GM12878 (cell line): ENCODE measurements around the gene HOXB3. TPM values are rescaled to one million over a fixed set of nuclear protein-coding genes. Genes with fewer than 3 reads are reported as not detected.

Experiments used
- ATAC-seq: fragments of 200-7000 bp; cut with Tn5 transposase; 3 replicates; pipeline ENCODE4 v1.9.1; 2020; ENCODE audit warnings: mild to moderate bottlenecking, moderate library complexity
- BruUV-seq: library from RNA; stranded (reverse); fragments of 400-500 nt; replicated peaks from 2 replicates; lab custom pipeline; 2021; lab: Mats Ljungman, UMichigan
- CTCF ChIA-PET: fragments of 300-600 bp; sonication (Branson Sonifier 250); formaldehyde crosslinking; extraction: SDS; loops from one replicate; lab custom pipeline; 2021; ENCODE audit warnings: inconsistent platforms; lab: Yijun Ruan, JAX
- POLR2A ChIA-PET: fragments of 350-600 bp; formaldehyde crosslinking; extraction: SDS; loops from one replicate; lab custom pipeline; 2021; ENCODE audit warnings: inconsistent platforms; lab: Charles Lee
- RAD21 ChIA-PET: fragments of 300-600 bp; sonication (Branson Sonifier 250); formaldehyde crosslinking; loops from one replicate; lab custom pipeline; 2023; ENCODE audit warnings: antibody characterized with exemption; ENCODE audit not compliant: unreplicated experiment; lab: Charles Lee
- SMC1A ChIA-PET: fragments of 300-600 bp; sonication (Branson Sonifier 250); formaldehyde crosslinking; loops from one replicate; lab custom pipeline; 2023; ENCODE audit not compliant: unreplicated experiment, uncharacterized antibody; lab: Charles Lee
- DNase-seq: peaks from one replicate; pipeline ENCODE4 v3.0.0-alpha.2; 2011; ENCODE audit warnings: low read depth, low spot score
- FAIRE-seq: peaks from 3 replicates; lab custom pipeline; 2011; peaks lifted over from hg19 to GRCh38; lab: Jason Lieb, UNC
- H2AFZ ChIP-seq: 2 replicates; pipeline ENCODE4 v1.6.0; 2011; ENCODE audit warnings: low read depth, low read length, control low read depth; ENCODE audit not compliant: control insufficient read depth
- H3K27ac ChIP-seq: 2 replicates; pipeline ENCODE4 v1.5.1; 2011; ENCODE audit warnings: control low read depth; ENCODE audit not compliant: control insufficient read depth, insufficient read depth
- H3K27me3 ChIP-seq, 2 experiments: replicated peaks in 1 of 2; 2 replicates each; pipeline versions ENCODE4 v1.6.0 to v1.6.1; 2011; ENCODE audit warnings: low read length in 1 of 2; ENCODE audit not compliant: control insufficient read depth in 2 of 2, insufficient read depth in 2 of 2
- H3K36me3 ChIP-seq, 2 experiments: 2 replicates each; pipeline ENCODE4 v1.5.1; 2011; ENCODE audit warnings: low read length in 1 of 2; ENCODE audit not compliant: control insufficient read depth in 2 of 2, insufficient read depth in 2 of 2
- H3K4me1 ChIP-seq: 2 replicates; pipeline ENCODE4 v1.6.1; 2011; ENCODE audit warnings: mild to moderate bottlenecking, low read length, moderate library complexity, mixed read lengths; ENCODE audit not compliant: control insufficient read depth, insufficient read depth
- H3K4me2 ChIP-seq: 2 replicates; pipeline ENCODE4 v1.6.0; 2011; ENCODE audit warnings: control low read depth; ENCODE audit not compliant: control insufficient read depth, insufficient read depth
- H3K4me3 ChIP-seq: fragments of 200-600 bp; sonication (generic); 2 replicates; pipeline ENCODE4 v1.5.1; 2016
- H3K79me2 ChIP-seq: 2 replicates; pipeline ENCODE4 v1.6.0; 2011; ENCODE audit warnings: low read length; ENCODE audit not compliant: control insufficient read depth, insufficient read depth
- H3K9ac ChIP-seq: 2 replicates; pipeline ENCODE4 v1.8.0; 2011; ENCODE audit warnings: low read length, control low read depth, mixed read lengths; ENCODE audit not compliant: control insufficient read depth, insufficient read depth
- H3K9me3 ChIP-seq: replicated peaks from 3 replicates; pipeline ENCODE4 v1.5.1; 2011; ENCODE audit warnings: mild to moderate bottlenecking, low read length; ENCODE audit not compliant: control insufficient read depth, insufficient read depth
- H4K20me1 ChIP-seq: 2 replicates; pipeline ENCODE4 v1.6.0; 2011; ENCODE audit not compliant: control insufficient read depth, insufficient read depth
- LARP7 ChIP-seq: fragments of 450-650 bp; IDR thresholded peaks from 2 replicates; pipeline ENCODE4 v1.6.1; 2017; ENCODE audit warnings: mild to moderate bottlenecking
- NFYB ChIP-seq: IDR thresholded peaks from 2 replicates; pipeline ENCODE4 v1.6.1; 2011; ENCODE audit warnings: low read depth, mild to moderate bottlenecking, low read length, improper control_type of control experiment, moderate library complexity; ENCODE audit not compliant: insufficient read depth
- POU2F2 ChIP-seq: IDR thresholded peaks from 3 replicates; pipeline ENCODE4 v1.6.1; 2011; ENCODE audit warnings: low read depth, mild to moderate bottlenecking, low read length, borderline replicate concordance
- PRDM15 ChIP-seq: fragments of 450-650 bp; formaldehyde crosslinking; IDR thresholded peaks from 2 replicates; pipeline ENCODE4 v1.4.0; 2020; ENCODE audit warnings: mild to moderate bottlenecking, moderate library complexity
- RFX5 ChIP-seq: IDR thresholded peaks from 2 replicates; pipeline ENCODE4 v1.6.1; 2011; ENCODE audit warnings: low read depth, low read length, improper control_type of control experiment
- SPI1 ChIP-seq: IDR thresholded peaks from 2 replicates; pipeline ENCODE4 v1.6.1; 2011; ENCODE audit warnings: low read depth, mild to moderate bottlenecking, low read length, moderate library complexity, borderline replicate concordance; ENCODE audit not compliant: insufficient read depth
- TCF3 ChIP-seq: IDR thresholded peaks from 2 replicates; pipeline ENCODE4 v1.6.1; 2012; ENCODE audit warnings: low read depth, mild to moderate bottlenecking, low read length, borderline replicate concordance; ENCODE audit not compliant: insufficient read depth
- USF1 ChIP-seq: IDR thresholded peaks from 2 replicates; pipeline ENCODE4 v1.6.1; 2011; ENCODE audit warnings: borderline replicate concordance, low read depth, mild to moderate bottlenecking, moderate library complexity, mixed read lengths, low read length; ENCODE audit not compliant: insufficient read depth; ENCODE audit errors: extremely low read length
- ZBTB4 ChIP-seq: fragments of 450-650 bp; formaldehyde crosslinking; IDR thresholded peaks from 2 replicates; pipeline ENCODE4 v1.4.0; 2022; ENCODE audit warnings: mild to moderate bottlenecking, moderate library complexity
- ZNF622 ChIP-seq: fragments of 450-650 bp; IDR thresholded peaks from 2 replicates; pipeline ENCODE4 v1.6.1; 2017; ENCODE audit warnings: mild to moderate bottlenecking, inconsistent platforms
- WGBS: methylation state at CpG from one replicate; pipeline ENCODE4 v1.1.6; 2016; ENCODE audit warnings: low lambda C conversion rate; ENCODE audit not compliant: insufficient replicate concordance, insufficient coverage; ENCODE audit errors: missing lambda C conversion rate; 5-methylcytosine and 5-hydroxymethylcytosine counted together
- in situ Hi-C: fragments of 300-500 bp; cut with MboI; formaldehyde crosslinking; loops from 9 replicates; pipeline ENCODE4 v1.14.3; 2018; ENCODE audit warnings: mixed read lengths
- intact Hi-C: fragments of 100-400 bp; cut with micrococcal nuclease; formaldehyde crosslinking; loops from one replicate; pipeline ENCODE4 v1.14.2; 2022; ENCODE audit not compliant: unreplicated experiment
- polyA plus RNA-seq, 11 experiments: library from polyadenylated mRNA; depleted of rRNA in 4 of 11; unstranded in 6 of 11; stranded (reverse) in 5 of 11; fragments of >200 nt; fragmentation: Nextera tagmentation in 4 of 11; fragmentation: Illumina TruSeq in 1 of 11; extraction: Ambion mirVana in 4 of 11; extraction: Trizol in 1 of 11; gene quantifications; 1 replicate in 1 of 11; 2 replicates in 10 of 11; pipeline versions ENCODE4 v1.2.1 to v1.2.3, GENCODE V29; 2011 to 2016; ENCODE audit warnings: inconsistent platforms in 2 of 11, missing spikeins in 2 of 11, low read depth in 1 of 11
- total RNA-seq, 4 experiments: library from RNA; depleted of rRNA in 3 of 4; stranded (reverse); fragments of >200 nt in 3 of 4; fragmentation: Illumina TruSeq in 1 of 4; extraction: Trizol in 1 of 4; gene quantifications; 2 replicates each; pipeline versions ENCODE4 v1.2.1 to v1.2.3, GENCODE V29; 2013 to 2021

The HOXB3 gene
- total and polyA plus RNA-seq, 10 of the 15 experiments (the other 5 are each of a cell fraction or from before 2014, with no cell fraction given): 0.19 to 7.7 (median 2.9) TPM

DNA sequence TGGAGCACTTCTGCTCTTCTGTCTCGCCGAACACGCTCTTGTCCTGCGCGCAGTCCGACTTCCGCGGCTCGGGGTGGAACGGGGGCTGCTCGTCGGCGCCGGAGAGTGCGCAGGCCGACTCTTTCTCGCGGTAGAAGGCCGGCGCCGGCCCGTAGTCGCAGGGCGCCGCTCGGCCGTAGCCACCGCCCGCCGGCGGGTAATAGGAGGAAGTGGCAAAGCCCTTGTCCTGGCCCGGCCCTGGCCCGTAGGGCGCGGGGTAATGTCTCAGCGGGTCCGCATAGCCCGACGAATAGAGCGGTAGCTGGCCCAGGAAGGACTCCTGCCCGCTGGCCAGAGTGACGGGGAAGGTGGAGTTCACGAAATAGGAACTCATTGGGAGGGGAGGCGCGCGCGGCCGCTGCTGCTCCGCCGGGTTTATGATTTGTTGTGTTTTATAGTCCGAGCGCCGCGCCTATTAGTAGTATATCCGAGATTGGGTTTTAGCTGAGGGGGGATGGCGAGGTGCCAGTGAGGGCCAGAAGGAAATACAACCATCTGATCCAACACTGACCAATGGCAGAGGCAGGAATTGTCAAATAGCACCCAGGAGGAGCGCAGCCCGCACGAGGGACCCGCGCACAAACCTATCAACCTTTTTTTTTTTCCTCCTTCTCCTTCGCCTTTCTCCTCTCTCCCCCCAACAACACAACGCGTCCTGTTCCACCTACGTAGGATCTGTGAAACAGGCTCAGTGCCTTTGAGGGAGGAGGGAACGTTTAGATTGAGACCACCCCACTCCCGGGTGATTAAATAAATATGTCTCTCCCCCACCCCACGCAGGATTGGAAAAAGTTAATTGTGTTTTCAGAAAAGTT lies 8.0 kb upstream of the HOXB3 start (continued):
- TF ChIP-seq SPI1: peak; percentile 57; the same call in 1 of the 2 replicates
- TF ChIP-seq PRDM15 (CRISPR knock-in tag): no peak
- no peak for TF ChIP-seq TCF3
- no peak for TF ChIP-seq NFYB
- no peak for TF ChIP-seq RFX5
- TF ChIP-seq LARP7: 0 out of 2 replicates have a peak, but pooled peaks have one; percentile 48

GRCh38 chr17:48597528-48597777 lies 7.4 kb upstream of the HOXB3 start:
- FAIRE-seq (no peak), DNase-seq (no peak), ATAC-seq (no peak)
- under 1% methylated on average over 16 of the region's 16 CpGs for WGBS
- Histone ChIP-seq H3K4me3 (peak overlapping the region; percentile 79), H3K4me2 (peak overlapping the region; percentile 66), H3K9me3 (no peaks in the 10 kb centered on the region), H3K4me1 (peaks cover 10% of the 10 kb centered on the region), H3K36me3 (no peaks in the 10 kb centered on the region), H3K27me3 (peaks cover 14 to 51% of the 10 kb centered on the region in 2 experiments), H3K9ac (no peak overlapping the region; the same call in 1 of the 2 replicates), H2AFZ (peak overlapping the region; percentile 71), H3K79me2 (no peaks in the 10 kb centered on the region), H4K20me1 (no peaks in the 10 kb centered on the region), H3K27ac (no peak overlapping the region)
- intact Hi-C loops: no loop called here
- in situ Hi-C loops: loop anchor here (5.0 kb wide), 1 partner anchor 335 kb away; no protein-coding TSS in a partner anchor
- POLR2A ChIA-PET: no interaction called here
- CTCF ChIA-PET: interaction anchor here (0.7 to 2.2 kb wide), 2 partner anchors 246 to 471 kb away, joined by 3 to 5 read pairs; no protein-coding TSS in a partner anchor
- BruUV-seq: no TSS peak
- RAD21 ChIA-PET: no interaction called here
- SMC1A ChIA-PET: no interaction called here
- TF ChIP-seq ZNF622: no peak
- TF ChIP-seq POU2F2: no peak
- TF ChIP-seq ZBTB4 (CRISPR knock-in tag): no peak
- TF ChIP-seq USF1: no peak
- no peak for TF ChIP-seq RFX5
